PC-3 (cell line): ENCODE data around the gene PFN3.

Experiments used
- CTCF ChIP-seq: fragments of 300-600 bp; sonication (generic); conservative IDR thresholded peaks from 2 replicates; pipeline ENCODE4 v1.5.1; 2017; ENCODE audit warnings: antibody characterized with exemption, low read depth, mild to moderate bottlenecking, low read length
- EZH2 ChIP-seq: fragments of 300-600 bp; sonication (generic); IDR thresholded peaks from one replicate; pipeline ENCODE4 v1.6.1; 2017; ENCODE audit warnings: antibody characterized with exemption, mild to moderate bottlenecking, low read length; ENCODE audit not compliant: unreplicated experiment

GRCh38 chr5:177419046-177419445 is 18.6 kb upstream of the PFN3 start:
- TF ChIP-seq CTCF = no peak
- no peak for TF ChIP-seq EZH2
